Heart right ventricle (tissue), 16 donors: ENCODE data around the gene PRCP. TPM values are rescaled to one million over a fixed set of nuclear protein-coding genes. Genes with fewer than 3 reads are reported as not detected.
A peak's percentile ranks its signal among the peaks of the same experiment; 100 is the strongest.

Source experiments
- ATAC-seq, 8 donors: fragments of 200-7000 bp; cut with Tn5 transposase; one replicate each; pipeline ENCODE4 v1.9.1; 2020; ENCODE audit warnings: mild to moderate bottlenecking in 8 of 8, moderate library complexity in 8 of 8, moderate number of reproducible peaks in 1 of 8
- DNase-seq, 2 donors: peaks; one replicate each; pipeline ENCODE4 v3.0.0-alpha.2; 2020
- H3K27ac ChIP-seq, 10 donors: fragments of 200-600 bp; sonication (generic) in 2 of 10; one replicate each; pipeline versions ENCODE4 v1.5.0 to v1.8.0; 2020 to 2022; ENCODE audit warnings: mild to moderate bottlenecking in 3 of 10
- H3K27me3 ChIP-seq, 7 donors: fragments of 200-600 bp; one replicate each; pipeline ENCODE4 v1.8.0; 2021 to 2022; ENCODE audit warnings: mild to moderate bottlenecking in 2 of 7
- H3K36me3 ChIP-seq, 9 donors: fragments of 200-600 bp; sonication (generic) in 1 of 9; one replicate each; pipeline versions ENCODE4 v1.5.0 to v1.8.0; 2020 to 2022; ENCODE audit warnings: mild to moderate bottlenecking in 2 of 9
- H3K4me1 ChIP-seq, 9 donors: fragments of 200-600 bp; sonication (generic) in 1 of 9; one replicate each; pipeline versions ENCODE4 v1.5.0 to v1.8.0; 2020 to 2022; ENCODE audit warnings: mild to moderate bottlenecking in 4 of 9
- H3K4me3 ChIP-seq, 10 donors: fragments of 200-600 bp; sonication (generic) in 2 of 10; one replicate each; pipeline versions ENCODE4 v1.5.0 to v1.8.0; 2020 to 2022; ENCODE audit warnings: mild to moderate bottlenecking in 7 of 10, moderate library complexity in 2 of 10
- H3K9me3 ChIP-seq, 11 donors: fragments of 200-600 bp in 10 of 11; sonication (generic) in 2 of 11; one replicate each; pipeline versions ENCODE4 v1.5.0 to v1.8.0; 2013 to 2022; ENCODE audit warnings: mild to moderate bottlenecking in 2 of 11, control low read depth in 1 of 11, moderate library complexity in 1 of 11
- CTCF ChIP-seq, 9 donors: fragments of 200-600 bp; sonication (generic) in 2 of 9; IDR thresholded peaks; one replicate each; pipeline versions ENCODE4 v1.5.0 to v1.8.0; 2021 to 2022; ENCODE audit warnings: antibody characterized with exemption in 9 of 9, mild to moderate bottlenecking in 5 of 9, moderate library complexity in 1 of 9
- WGBS, 2 donors: extraction: QIAGEN DNeasy Blood & Tissue Kit; methylation state at CpG; one replicate each; pipeline ENCODE4 v1.1.7; 2013; ENCODE audit warnings: inconsistent platforms in 1 of 2; 5-methylcytosine and 5-hydroxymethylcytosine counted together
- intact Hi-C, 10 donors: fragments of 100-400 bp; cut with DNase I; formaldehyde crosslinking; loops; one replicate each; pipeline versions ENCODE4 v1.11.1 to v1.14.2; 2022
- polyA plus RNA-seq, 2 donors: library from polyadenylated mRNA; stranded (reverse); fragments of 200-250 nt; gene quantifications; one replicate each; pipeline ENCODE4 v1.2.3, GENCODE V29; 2013
- total RNA-seq, 10 donors: library from RNA; stranded (reverse); fragmentation: NEBNext Ultra II Directional in 3 of 10; extraction: Animal tissue kit (Norgen Biotek cat#: 25700) in 3 of 10; gene quantifications; one replicate each; pipeline versions ENCODE4 v1.2.1 to v1.2.4, GENCODE V29; 2021 to 2023
- donor health status: Arrhythmogenic right ventricular cardiomyopathy.
- donor health status: ischemic (EF 13 %, LVEDD 7.1; RV severe dilation, severe dysfunction).
- donor health status: healthy with polysubstance abuse.
- donor health status: DM: no; HTN: yes; CAD: no.
- donor health status: DM: no; HTN: no; CAD: no.
- donor health status: ischemic (EF 25% LVEDD 6.9; RV normal size, moderate dysfunction).
- donor health status: ischemic (EF 25% LVEDD 5.7; RV mildly dilated, moderate dysfunction).
- donor health status: healthy.
- donor health status: DM: yes; HTN: yes; CAD: no.
- donor health status: Ischemic cardiomyopathy.
- donor health status: ischemic (EF 35%, LVEDD 5.7; RV mildly dilated, moderate dysfunction).
- donor health status: nonischemic (EF 11% LVEDD 7.7; RV severe dilation, severe dysfunction).
- donor health status: DM: yes; HTN: yes; CAD: no.
- donor health status: PGD.
- donor health status: ischemic (EF 29% LVEDD 5.4; RV normal size, mild dysfunction).
- donor health status: nonischemic (EF 23%, LVEDD 6.1; RV moderate dilation, normal function).

Gene PRCP
- total and polyA plus RNA-seq, 12 donors, result 18.0 to 89.8 (median 40.8) TPM

- DNase-seq (peak in 1 of 2 donors; percentile 89), ATAC-seq (peak in 7 of 8 donors; percentile 22 to 74 (median 56))
- WGBS, 2 donors, result 16 to 22% methylated on average over 10 of the region's 10 CpGs
- no peaks in the 10 kb centered on the region for H3K9me3 ChIP-seq
- no peaks in the 10 kb centered on the region for H3K27me3 ChIP-seq
- intact Hi-C loops, result loop anchor here in 6 of 10 donors (2.0 to 10.0 kb wide), 7 partner anchors 35 to 153 kb away; partner anchors contain the start of genes DDIAS (in 5 of the 6) and PRCP (in 5 of the 6)
- no peaks in the 10 kb centered on the region for H3K36me3 ChIP-seq
- peaks cover 0 to 69% (median 29%) of the 10 kb centered on the region in 9 donors for H3K4me1 ChIP-seq
- peak; percentile 55 to 87 (median 74) for TF ChIP-seq CTCF (IDR thresholded peaks at IDR 0.05)
- H3K27ac ChIP-seq, result peak overlapping the region in 2 of 10 donors; percentile 16 to 48
- H3K4me3 ChIP-seq, result peak overlapping the region in 6 of 10 donors; percentile 19 to 38 (median 32)
These were observed 32.6 kb downstream of the PRCP start for GRCh38 chr11:82867495-82868082.

GRCh38 chr11:82865841-82866240 lies 34.4 kb downstream of the PRCP start:
- intact Hi-C loops, result loop anchor here in 7 of 10 donors (2.0 to 10.0 kb wide), 9 partner anchors 36 to 151 kb away; partner anchors contain the start of genes DDIAS (in 5 of the 7) and PRCP (in 5 of the 7)
- DNase-seq (no peak), ATAC-seq (no peak)
- no peak overlapping the region for H3K4me3 ChIP-seq
- H3K4me1 ChIP-seq, result peaks cover 0 to 62% (median 22%) of the 10 kb centered on the region in 9 donors
- H3K9me3 ChIP-seq, result no peaks in the 10 kb centered on the region
- H3K36me3 ChIP-seq, result no peaks in the 10 kb centered on the region
- no peak overlapping the region for H3K27ac ChIP-seq
- no peak for TF ChIP-seq CTCF (IDR thresholded peaks at IDR 0.05)
- 74 to 81% methylated on average over 2 of the region's 2 CpGs for WGBS, 2 donors
- H3K27me3 ChIP-seq, result no peaks in the 10 kb centered on the region

- ATAC-seq, result peak; percentile 46 to 86 (median 61)
- Histone ChIP-seq H3K4me3 (no peak overlapping the region), H3K27me3 (no peaks in the 10 kb centered on the region), H3K36me3 (no peaks in the 10 kb centered on the region), H3K9me3 (no peaks in the 10 kb centered on the region), H3K27ac (no peak overlapping the region), H3K4me1 (peaks cover 0 to 47% (median 13%) of the 10 kb centered on the region in 9 donors)
- TF ChIP-seq CTCF (IDR thresholded peaks at IDR 0.05), result peak in 7 of 9 donors; percentile 46 to 66 (median 56)
- 30 to 33% methylated on average over 5 of the region's 5 CpGs for WGBS, 2 donors
- intact Hi-C loops, result loop anchor here in 6 of 10 donors (2.0 to 10.0 kb wide), 6 partner anchors 61 to 149 kb away; no protein-coding TSS in a partner anchor
- DNase-seq, result peak; percentile 17 to 28
These were observed 36.0 kb downstream of the PRCP start for GRCh38 chr11:82864268-82864667.

- no peak for DNase-seq
- Histone ChIP-seq H3K27ac (no peak overlapping the region), H3K4me1 (peaks cover 0 to 37% (median 13%) of the 10 kb centered on the region in 9 donors), H3K9me3 (no peaks in the 10 kb centered on the region), H3K4me3 (no peak overlapping the region), H3K27me3 (no peaks in the 10 kb centered on the region), H3K36me3 (peaks cover 0 to 2% (median 0%) of the 10 kb centered on the region in 9 donors)
- intact Hi-C loops, result loop anchor here in 4 of 10 donors (5.0 to 10.0 kb wide), 4 partner anchors 62 to 148 kb away; no protein-coding TSS in a partner anchor
- no peak for TF ChIP-seq CTCF (IDR thresholded peaks at IDR 0.05)
- ATAC-seq, result no peak
- 95 to 96% methylated on average over 2 of the region's 2 CpGs for WGBS, 2 donors
These were observed 37.0 kb downstream of the PRCP start for GRCh38 chr11:82863209-82863608.
